ENCODE measurements around the gene LPA.

The LPA gene

DNA sequence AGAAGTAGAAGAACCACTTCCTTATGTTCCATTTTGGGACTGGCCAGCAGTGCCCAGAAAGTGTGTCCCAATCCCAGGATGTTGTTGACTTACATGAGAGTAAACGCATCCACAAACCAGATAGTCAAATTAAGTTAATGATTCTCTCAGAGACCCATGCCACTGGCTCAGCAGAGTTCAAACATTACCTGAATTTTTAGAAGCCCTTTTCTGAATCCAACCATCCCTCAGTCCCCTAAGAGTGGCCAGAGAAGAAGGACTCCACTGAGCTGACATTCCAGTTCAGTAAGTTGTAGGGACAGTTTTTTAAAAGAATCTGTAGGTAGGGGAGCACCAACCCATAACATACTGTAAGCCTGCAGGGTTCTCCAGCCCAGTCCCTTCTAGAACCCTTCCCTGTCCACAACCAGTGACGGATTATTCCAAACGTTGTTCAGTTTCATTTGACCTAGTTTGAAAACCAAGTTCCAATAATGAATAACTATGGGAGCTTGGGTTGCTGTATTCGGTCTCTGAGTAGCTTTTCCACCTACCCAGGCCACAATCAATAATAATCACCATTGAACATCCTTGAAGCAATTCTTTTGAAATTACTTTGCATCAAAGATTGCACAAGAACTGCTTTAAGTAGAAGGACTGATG, 153.0 kb downstream of the LPA start:
- DNase-seq (ENCODE audit: low read depth) = no peak

DNA sequence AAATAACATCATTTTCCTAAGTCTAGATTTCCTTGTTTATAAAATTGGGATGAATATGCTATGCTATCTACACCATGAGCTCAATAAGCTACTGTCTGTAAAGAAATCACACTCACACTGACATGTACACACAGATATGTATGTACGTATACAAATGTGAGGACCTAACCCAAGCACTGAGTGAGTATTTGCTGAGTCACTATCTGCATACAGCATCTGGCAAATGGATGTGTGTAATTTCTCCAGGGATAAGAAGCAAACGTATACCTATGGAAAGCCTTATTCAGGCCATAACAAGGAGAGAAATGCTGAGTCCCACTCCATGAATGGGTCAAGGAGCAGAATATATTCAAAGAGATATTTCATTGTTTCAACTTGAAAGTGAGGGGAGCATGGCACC, 153.9 kb downstream of the LPA start:
- DNase-seq (ENCODE audit: low read depth) = peak; percentile 31

DNA sequence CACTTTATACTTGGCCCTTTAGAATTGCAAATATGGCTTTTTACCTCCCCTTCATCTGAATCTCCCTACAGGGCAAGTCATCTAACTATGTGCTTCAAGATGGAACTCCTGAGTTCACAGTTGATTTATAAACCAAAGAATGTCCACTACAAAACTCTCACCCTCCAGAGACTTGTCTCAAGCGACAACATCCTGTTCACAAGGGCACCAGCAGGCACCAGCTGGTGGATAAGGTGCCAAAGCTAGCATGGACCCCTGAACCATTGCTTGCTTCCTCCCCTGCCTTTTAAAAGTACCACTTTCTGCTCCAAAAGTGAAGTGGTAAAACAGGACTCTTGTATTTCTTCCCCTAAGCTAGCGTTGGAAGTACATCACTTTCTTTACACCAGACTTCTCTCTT, 154.5 kb downstream of the LPA start:
- no peak for DNase-seq (ENCODE audit: low read depth)

DNA sequence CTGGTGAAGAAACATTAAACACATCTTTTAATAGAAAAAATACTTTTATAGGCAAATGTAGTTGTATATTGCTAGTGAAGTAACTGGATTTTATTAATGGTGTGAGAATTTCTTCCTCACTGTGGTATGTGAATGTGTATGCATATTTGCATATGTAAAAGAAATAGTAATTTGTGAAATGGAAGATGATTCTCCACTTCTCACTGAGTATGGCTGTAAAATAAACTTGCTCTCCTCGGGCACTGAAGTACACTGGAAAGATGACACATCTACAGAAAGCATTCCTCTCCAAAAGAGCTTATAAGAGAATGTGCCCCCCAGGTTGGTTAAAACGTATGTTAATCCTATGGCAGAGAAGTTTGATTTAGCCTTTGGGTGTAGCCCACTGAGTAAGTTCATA, 155.5 kb downstream of the LPA start:
- DNase-seq (ENCODE audit: low read depth) = no peak

GRCh38 chr6:160507420-160507819, 156.7 kb downstream of the LPA start:
- DNase-seq (ENCODE audit: low read depth) = no peak

DNA sequence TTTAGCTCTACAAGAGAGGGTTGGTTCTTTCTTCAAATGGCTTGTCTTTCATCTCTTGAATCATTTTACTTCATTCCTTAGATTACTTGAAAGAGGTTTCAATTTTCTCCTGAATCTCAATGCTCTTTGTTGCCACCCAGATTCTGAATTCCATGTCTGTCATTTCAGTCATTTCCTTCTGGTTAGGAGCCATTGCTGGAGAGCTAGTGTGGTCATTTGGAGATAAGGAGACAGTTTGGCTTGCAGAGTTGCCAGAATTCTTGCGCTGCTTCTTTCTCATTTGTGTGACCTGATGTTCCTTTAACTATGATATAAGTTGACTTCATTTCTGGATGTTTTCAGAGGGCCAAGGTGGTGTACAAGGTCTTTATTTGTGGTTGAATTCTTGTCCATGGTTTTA, 158.1 kb downstream of the LPA start:
- DNase-seq (ENCODE audit: low read depth) = no peak

- DNase-seq (ENCODE audit: low read depth) = no peak
Measured at GRCh38 chr6:160500639-160501038, 163.4 kb downstream of the LPA start.

DNA sequence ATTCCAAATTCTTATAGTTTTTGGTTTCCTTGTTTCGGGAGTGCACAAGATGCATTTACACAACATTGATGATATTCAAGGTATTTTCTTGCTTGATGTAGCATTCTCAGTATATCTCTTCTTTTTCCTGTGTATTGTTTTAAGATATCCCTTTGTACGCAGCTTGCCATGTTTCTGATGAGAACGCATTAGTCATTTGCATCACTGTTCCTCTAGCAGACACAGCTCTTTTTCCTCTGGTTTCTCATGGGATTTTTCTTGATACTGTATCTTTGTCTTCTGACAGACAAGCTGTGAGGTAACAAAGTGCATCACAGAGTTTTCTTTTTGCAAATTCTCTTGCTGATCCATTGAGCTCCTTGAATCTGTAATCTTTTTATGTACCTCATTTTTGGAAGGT, 169.5 kb downstream of the LPA start:
- no peak for DNase-seq (ENCODE audit: low read depth)

GRCh38 chr6:160489091-160489490, 175.0 kb downstream of the LPA start:
- DNase-seq (ENCODE audit: low read depth) = no peak

DNA sequence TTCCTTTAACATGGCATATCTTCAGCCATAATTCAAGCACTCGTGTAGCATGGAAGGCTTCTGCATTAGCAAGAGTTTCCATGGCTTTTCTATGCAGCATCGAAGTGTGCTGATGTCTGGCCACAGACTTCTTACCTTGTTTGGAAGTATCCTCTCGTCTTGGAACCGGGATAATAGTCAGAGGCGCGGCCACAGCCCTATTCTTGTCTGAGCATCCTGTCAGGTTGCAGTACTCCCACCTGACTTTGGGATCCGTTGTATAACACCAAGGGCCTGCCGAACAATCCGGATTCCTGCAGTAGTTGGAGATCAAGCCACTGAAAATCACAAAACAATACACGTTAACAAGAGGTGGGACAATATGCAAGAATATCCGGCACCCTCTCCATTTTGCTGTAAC, 177.0 kb downstream of the LPA start:
- no peak for DNase-seq (ENCODE audit: low read depth)

All from fibroblast of gingiva (primary cell).